IPS-20b (cell line): ENCODE measurements around the gene KIRREL3.

Source experiments
- H3K27ac ChIP-seq: one replicate; pipeline ENCODE4 v1.5.1; 2013; ENCODE audit warnings: low read length
- H3K27me3 ChIP-seq: 2 replicates; pipeline ENCODE4 v1.6.1; 2013; ENCODE audit warnings: mild to moderate bottlenecking, low read length, inconsistent platforms; ENCODE audit not compliant: insufficient read depth
- H3K36me3 ChIP-seq: 2 replicates; pipeline ENCODE4 v1.6.1; 2013; ENCODE audit warnings: low read depth, mild to moderate bottlenecking, inconsistent platforms, low read length, moderate library complexity; ENCODE audit not compliant: insufficient read depth
- H3K4me1 ChIP-seq: 2 replicates; pipeline ENCODE4 v1.6.1; 2013; ENCODE audit warnings: mild to moderate bottlenecking, control low read depth, inconsistent platforms, low read length, moderate library complexity; ENCODE audit not compliant: insufficient read depth
- H3K4me3 ChIP-seq: 2 replicates; pipeline ENCODE4 v1.5.1; 2013; ENCODE audit warnings: mild to moderate bottlenecking, low read length, inconsistent platforms
- H3K9ac ChIP-seq: 2 replicates; pipeline ENCODE4 v1.6.1; 2013; ENCODE audit warnings: low read depth, mild to moderate bottlenecking, inconsistent platforms, low read length, moderate library complexity
- H3K9me3 ChIP-seq: 2 replicates; pipeline ENCODE4 v1.6.1; 2013; ENCODE audit warnings: mild to moderate bottlenecking, low read depth, low read length, inconsistent platforms; ENCODE audit not compliant: insufficient read depth

The KIRREL3 gene

GRCh38 chr11:126498281-126498680 lies 502.3 kb downstream of the KIRREL3 start:
- H3K4me1 ChIP-seq: peaks cover 23% of the 10 kb centered on the region; the same call in 1 of the 2 replicates
- H3K4me3 ChIP-seq: no peak overlapping the region
- H3K36me3 ChIP-seq: no peaks in the 10 kb centered on the region
- no peaks in the 10 kb centered on the region for H3K9me3 ChIP-seq
- H3K9ac ChIP-seq: no peak overlapping the region
- H3K27me3 ChIP-seq: no peaks in the 10 kb centered on the region
- no peak overlapping the region for H3K27ac ChIP-seq

- H3K4me3 ChIP-seq: no peak overlapping the region
- no peaks in the 10 kb centered on the region for H3K9me3 ChIP-seq
- H3K4me1 ChIP-seq: peaks cover 17% of the 10 kb centered on the region; the same call in 1 of the 2 replicates
- no peak overlapping the region for H3K27ac ChIP-seq
- H3K27me3 ChIP-seq: no peaks in the 10 kb centered on the region
- H3K36me3 ChIP-seq: no peaks in the 10 kb centered on the region
- no peak overlapping the region for H3K9ac ChIP-seq
Observed at GRCh38 chr11:126497581-126498122, 502.9 kb downstream of the KIRREL3 start.

GRCh38 chr11:126496576-126497337 lies 503.8 kb downstream of the KIRREL3 start:
- H3K36me3 ChIP-seq: no peaks in the 10 kb centered on the region
- no peaks in the 10 kb centered on the region for H3K27me3 ChIP-seq
- no peak overlapping the region for H3K27ac ChIP-seq
- no peaks in the 10 kb centered on the region for H3K9me3 ChIP-seq
- H3K9ac ChIP-seq: no peak overlapping the region
- H3K4me1 ChIP-seq: peaks cover 11% of the 10 kb centered on the region; the same call in 1 of the 2 replicates
- no peak overlapping the region for H3K4me3 ChIP-seq

- Histone ChIP-seq H3K9ac (no peak overlapping the region), H3K4me1 (peaks cover 17% of the 10 kb centered on the region; the same call in 1 of the 2 replicates), H3K9me3 (no peaks in the 10 kb centered on the region), H3K27me3 (no peaks in the 10 kb centered on the region), H3K36me3 (no peaks in the 10 kb centered on the region), H3K27ac (no peak overlapping the region), H3K4me3 (no peak overlapping the region)
Observed at GRCh38 chr11:126495281-126496220, 505.0 kb downstream of the KIRREL3 start.

GRCh38 chr11:126494831-126495230 lies 505.7 kb downstream of the KIRREL3 start:
- Histone ChIP-seq H3K27ac (no peak overlapping the region), H3K4me3 (no peak overlapping the region), H3K9ac (no peak overlapping the region), H3K9me3 (no peaks in the 10 kb centered on the region), H3K27me3 (no peaks in the 10 kb centered on the region), H3K4me1 (peaks cover 12% of the 10 kb centered on the region; the same call in 1 of the 2 replicates), H3K36me3 (no peaks in the 10 kb centered on the region)

- Histone ChIP-seq H3K9ac (no peak overlapping the region), H3K4me1 (peaks cover 6% of the 10 kb centered on the region; the same call in 1 of the 2 replicates), H3K9me3 (no peaks in the 10 kb centered on the region), H3K4me3 (no peak overlapping the region), H3K27me3 (no peaks in the 10 kb centered on the region), H3K27ac (no peak overlapping the region), H3K36me3 (no peaks in the 10 kb centered on the region)
Observed at GRCh38 chr11:126492331-126493082, 508.1 kb downstream of the KIRREL3 start.

- Histone ChIP-seq H3K27me3 (no peaks in the 10 kb centered on the region), H3K4me3 (no peak overlapping the region), H3K9ac (no peak overlapping the region), H3K27ac (no peak overlapping the region), H3K4me1 (peaks cover 6% of the 10 kb centered on the region; the same call in 1 of the 2 replicates), H3K36me3 (no peaks in the 10 kb centered on the region), H3K9me3 (no peaks in the 10 kb centered on the region)
Observed at GRCh38 chr11:126491092-126491491, 509.5 kb downstream of the KIRREL3 start.

- H3K36me3 ChIP-seq: no peaks in the 10 kb centered on the region
- H3K27ac ChIP-seq: no peak overlapping the region
- H3K27me3 ChIP-seq: no peaks in the 10 kb centered on the region
- no peak overlapping the region for H3K4me3 ChIP-seq
- H3K9ac ChIP-seq: no peak overlapping the region
- peaks cover 9% of the 10 kb centered on the region; the same call in 1 of the 2 replicates for H3K4me1 ChIP-seq
- no peaks in the 10 kb centered on the region for H3K9me3 ChIP-seq
Observed at GRCh38 chr11:126489836-126490660, 510.5 kb downstream of the KIRREL3 start.

GRCh38 chr11:126488591-126489370 lies 511.8 kb downstream of the KIRREL3 start:
- H3K27ac ChIP-seq: no peak overlapping the region
- no peaks in the 10 kb centered on the region for H3K27me3 ChIP-seq
- H3K36me3 ChIP-seq: no peaks in the 10 kb centered on the region
- no peaks in the 10 kb centered on the region for H3K9me3 ChIP-seq
- H3K4me1 ChIP-seq: peaks cover 9% of the 10 kb centered on the region; the same call in 1 of the 2 replicates
- H3K4me3 ChIP-seq: no peak overlapping the region
- no peak overlapping the region for H3K9ac ChIP-seq

GRCh38 chr11:126487711-126488110 lies 512.9 kb downstream of the KIRREL3 start:
- Histone ChIP-seq H3K27ac (no peak overlapping the region), H3K36me3 (no peaks in the 10 kb centered on the region), H3K9me3 (no peaks in the 10 kb centered on the region), H3K27me3 (no peaks in the 10 kb centered on the region), H3K4me3 (no peak overlapping the region), H3K4me1 (peaks cover 9% of the 10 kb centered on the region; the same call in 1 of the 2 replicates), H3K9ac (no peak overlapping the region)
